ENCODE results near the gene OPCML. TPM values are rescaled to one million over a fixed set of nuclear protein-coding genes. Genes with fewer than 3 reads are reported as not detected.

OPCML gene
- total RNA-seq, 2 donors from 2014 or later = not detected

DNA sequence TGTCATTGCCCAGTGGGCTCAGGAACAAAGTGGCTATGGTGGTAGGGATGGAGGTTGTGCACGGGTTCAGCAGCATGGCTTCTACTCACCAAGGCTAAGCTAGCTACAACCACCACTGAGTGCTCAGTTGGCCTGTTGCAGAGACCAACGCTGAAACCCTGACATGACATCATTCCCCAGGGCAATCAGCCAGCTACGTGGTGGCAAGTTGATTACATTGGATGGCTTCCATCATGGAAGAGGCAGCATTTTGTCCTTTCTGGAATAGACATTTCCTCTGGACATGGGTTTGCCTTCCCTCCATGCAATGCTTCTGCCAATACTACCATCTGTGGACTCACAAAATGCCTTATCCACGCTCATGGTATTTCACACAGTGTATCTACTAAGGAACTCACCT lies 634.3 kb downstream of the OPCML start:
- TF ChIP-seq, protein P1, sequence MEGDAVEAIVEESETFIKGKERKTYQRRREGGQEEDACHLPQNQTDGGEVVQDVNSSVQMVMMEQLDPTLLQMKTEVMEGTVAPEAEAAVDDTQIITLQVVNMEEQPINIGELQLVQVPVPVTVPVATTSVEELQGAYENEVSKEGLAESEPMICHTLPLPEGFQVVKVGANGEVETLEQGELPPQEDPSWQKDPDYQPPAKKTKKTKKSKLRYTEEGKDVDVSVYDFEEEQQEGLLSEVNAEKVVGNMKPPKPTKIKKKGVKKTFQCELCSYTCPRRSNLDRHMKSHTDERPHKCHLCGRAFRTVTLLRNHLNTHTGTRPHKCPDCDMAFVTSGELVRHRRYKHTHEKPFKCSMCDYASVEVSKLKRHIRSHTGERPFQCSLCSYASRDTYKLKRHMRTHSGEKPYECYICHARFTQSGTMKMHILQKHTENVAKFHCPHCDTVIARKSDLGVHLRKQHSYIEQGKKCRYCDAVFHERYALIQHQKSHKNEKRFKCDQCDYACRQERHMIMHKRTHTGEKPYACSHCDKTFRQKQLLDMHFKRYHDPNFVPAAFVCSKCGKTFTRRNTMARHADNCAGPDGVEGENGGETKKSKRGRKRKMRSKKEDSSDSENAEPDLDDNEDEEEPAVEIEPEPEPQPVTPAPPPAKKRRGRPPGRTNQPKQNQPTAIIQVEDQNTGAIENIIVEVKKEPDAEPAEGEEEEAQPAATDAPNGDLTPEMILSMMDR (IDR thresholded peaks at IDR 0.05) = no peak
- DNase-seq (ENCODE audit: low spot score) (no peak), ATAC-seq (ENCODE audit: insufficient number of reproducible peaks, low FRiP score, low read depth) (no peak)
- H3K4me3 ChIP-seq = no peak overlapping the region
- no peak overlapping the region for H3K27ac ChIP-seq
- no peaks in the 10 kb centered on the region for H3K36me3 ChIP-seq
- H3K9me3 ChIP-seq = no peaks in the 10 kb centered on the region
- H3K4me1 ChIP-seq (ENCODE audit: control insufficient read depth in 1 of 2, low read depth in 2 of 2) = no peaks in the 10 kb centered on the region
- H3K27me3 ChIP-seq (replicated peaks; ENCODE audit: insufficient read depth) = no peaks in the 10 kb centered on the region

DNA sequence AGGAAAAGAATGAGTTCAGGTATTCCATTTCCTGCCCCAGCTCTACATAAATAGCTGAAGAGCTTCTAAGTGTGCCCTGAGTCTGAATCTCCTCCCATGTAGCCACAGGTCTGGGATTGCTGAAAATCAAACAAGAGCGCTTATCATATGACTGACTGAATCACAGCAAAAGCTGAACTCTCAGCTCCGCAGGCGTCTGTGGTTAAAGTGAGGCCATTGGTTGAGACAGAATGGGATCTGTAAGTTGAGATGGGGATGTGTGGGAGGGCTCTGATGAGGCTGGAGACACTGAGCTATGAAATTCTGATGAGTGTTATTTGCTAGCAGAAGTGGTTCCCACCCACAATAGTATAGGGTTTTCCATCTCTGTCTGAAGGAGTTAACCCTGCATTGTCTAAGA lies 637.0 kb downstream of the OPCML start:
- Histone ChIP-seq H3K4me1 (ENCODE audit: control insufficient read depth in 1 of 2, low read depth in 2 of 2) (no peaks in the 10 kb centered on the region), H3K27ac (no peak overlapping the region), H3K4me3 (no peak overlapping the region), H3K9me3 (no peaks in the 10 kb centered on the region), H3K27me3 (replicated peaks; ENCODE audit: insufficient read depth) (no peaks in the 10 kb centered on the region), H3K36me3 (no peaks in the 10 kb centered on the region)
- no peak for ATAC-seq (ENCODE audit: insufficient number of reproducible peaks, low FRiP score, low read depth)
- DNase-seq (ENCODE audit: low spot score) = no peak
- TF ChIP-seq, protein P1 (IDR thresholded peaks at IDR 0.05) = no peak

DNA sequence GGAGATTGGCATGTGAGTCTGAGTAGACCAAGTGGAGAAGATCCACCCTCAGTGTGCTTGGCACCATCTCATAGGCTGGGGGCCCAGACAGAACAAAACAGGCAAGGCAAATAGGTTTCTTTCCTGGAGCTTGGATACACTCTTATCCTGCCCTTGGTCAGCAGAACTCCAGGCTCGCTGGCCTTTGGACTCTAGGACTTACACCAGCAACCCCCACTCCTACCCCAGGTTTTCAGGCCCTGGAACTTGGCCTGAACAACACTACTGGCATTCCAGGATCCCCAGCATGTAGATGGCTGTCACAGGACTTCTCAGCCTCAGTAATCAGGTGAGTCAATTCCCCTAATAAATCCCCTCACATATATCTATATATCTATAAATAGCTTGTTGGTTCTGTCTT lies 637.7 kb downstream of the OPCML start:
- no peak overlapping the region for H3K27ac ChIP-seq
- TF ChIP-seq, protein P1 (IDR thresholded peaks at IDR 0.05) = no peak
- H3K4me3 ChIP-seq = no peak overlapping the region
- no peaks in the 10 kb centered on the region for H3K4me1 ChIP-seq (ENCODE audit: control insufficient read depth in 1 of 2, low read depth in 2 of 2)
- DNase-seq (ENCODE audit: low spot score) (no peak), ATAC-seq (ENCODE audit: insufficient number of reproducible peaks, low FRiP score, low read depth) (no peak)
- H3K9me3 ChIP-seq = no peaks in the 10 kb centered on the region
- H3K27me3 ChIP-seq (replicated peaks; ENCODE audit: insufficient read depth) = no peaks in the 10 kb centered on the region
- H3K36me3 ChIP-seq = no peaks in the 10 kb centered on the region

DNA sequence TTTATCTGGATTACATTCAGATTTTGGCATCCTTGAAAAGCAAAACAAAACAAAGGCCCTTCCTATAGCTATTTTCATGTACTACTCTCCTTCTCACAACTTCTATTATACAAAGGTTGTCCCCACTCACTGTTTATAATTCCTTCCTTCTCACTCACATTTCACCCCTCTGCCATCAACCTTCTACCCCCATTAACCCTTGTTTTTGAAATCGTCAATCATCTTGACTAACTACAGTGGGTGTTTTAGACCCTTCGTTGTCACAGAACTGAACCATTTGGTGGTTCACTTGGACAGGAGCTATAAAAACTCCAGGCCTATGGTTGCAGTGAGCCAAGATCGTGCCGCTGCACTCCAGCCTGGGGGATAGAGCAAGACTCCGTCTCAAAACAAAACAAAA lies 639.4 kb downstream of the OPCML start:
- TF ChIP-seq, protein P1 (IDR thresholded peaks at IDR 0.05) = no peak
- no peaks in the 10 kb centered on the region for H3K9me3 ChIP-seq
- ATAC-seq (ENCODE audit: insufficient number of reproducible peaks, low FRiP score, low read depth) (no peak), DNase-seq (ENCODE audit: low spot score) (no peak)
- H3K4me1 ChIP-seq (ENCODE audit: control insufficient read depth in 1 of 2, low read depth in 2 of 2) = no peaks in the 10 kb centered on the region
- no peaks in the 10 kb centered on the region for H3K36me3 ChIP-seq
- H3K27ac ChIP-seq = no peak overlapping the region
- no peaks in the 10 kb centered on the region for H3K27me3 ChIP-seq (replicated peaks; ENCODE audit: insufficient read depth)
- H3K4me3 ChIP-seq = no peak overlapping the region

DNA sequence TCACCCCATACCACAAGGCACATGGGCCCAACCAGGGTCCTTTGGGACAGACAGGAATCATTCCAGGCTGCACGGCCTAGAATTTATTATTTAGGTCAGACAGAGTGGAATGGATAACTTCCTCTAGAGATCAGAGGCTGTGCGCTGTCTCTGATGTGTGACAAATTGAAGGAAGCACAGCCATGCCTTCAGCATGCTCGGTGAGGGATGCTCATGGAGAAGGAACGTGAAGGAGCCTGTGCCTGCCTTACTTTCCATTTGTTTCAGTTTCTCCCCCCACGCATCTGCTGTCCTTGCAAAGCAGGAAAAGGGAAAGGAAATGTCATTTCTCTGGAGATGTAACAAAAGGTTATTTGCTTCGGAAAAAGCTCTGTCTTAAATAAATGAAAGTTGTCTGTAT lies 644.1 kb downstream of the OPCML start:
- TF ChIP-seq, protein P1 (IDR thresholded peaks at IDR 0.05) = no peak
- no peak overlapping the region for H3K4me3 ChIP-seq
- H3K9me3 ChIP-seq = no peaks in the 10 kb centered on the region
- ATAC-seq (ENCODE audit: insufficient number of reproducible peaks, low FRiP score, low read depth) (no peak), DNase-seq (ENCODE audit: low spot score) (no peak)
- H3K36me3 ChIP-seq = no peaks in the 10 kb centered on the region
- H3K27ac ChIP-seq = no peak overlapping the region
- H3K27me3 ChIP-seq (replicated peaks; ENCODE audit: insufficient read depth) = no peaks in the 10 kb centered on the region
- no peaks in the 10 kb centered on the region for H3K4me1 ChIP-seq (ENCODE audit: control insufficient read depth in 1 of 2, low read depth in 2 of 2)

Measured in thoracic aorta (tissue), 2 donors.